Measurements from ENCODE around the gene NPLOC4.
A peak's percentile ranks its signal among the peaks of the same experiment; 100 is the strongest.

The NPLOC4 gene

DNA sequence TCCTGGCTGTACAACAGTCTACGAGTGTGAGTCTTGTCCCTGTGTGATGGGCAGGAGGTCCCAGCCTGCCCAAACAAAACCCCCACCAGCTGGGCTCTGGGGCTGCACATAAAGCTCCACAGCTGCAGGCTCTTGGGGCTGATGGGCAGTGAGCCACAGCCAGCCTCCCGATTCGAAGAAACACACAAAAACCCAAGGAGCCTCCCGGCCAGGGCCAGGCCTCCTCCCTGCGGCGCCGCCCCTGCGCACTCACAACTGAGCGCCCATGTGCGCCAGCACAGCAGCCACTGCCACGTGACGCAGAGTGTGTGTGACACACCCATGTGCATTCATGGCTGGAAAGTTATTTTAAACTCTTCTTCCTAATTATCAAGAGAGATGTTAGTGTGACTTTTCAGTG, 54.2 kb downstream of the NPLOC4 start:
- DNase-seq, result no peak

DNA sequence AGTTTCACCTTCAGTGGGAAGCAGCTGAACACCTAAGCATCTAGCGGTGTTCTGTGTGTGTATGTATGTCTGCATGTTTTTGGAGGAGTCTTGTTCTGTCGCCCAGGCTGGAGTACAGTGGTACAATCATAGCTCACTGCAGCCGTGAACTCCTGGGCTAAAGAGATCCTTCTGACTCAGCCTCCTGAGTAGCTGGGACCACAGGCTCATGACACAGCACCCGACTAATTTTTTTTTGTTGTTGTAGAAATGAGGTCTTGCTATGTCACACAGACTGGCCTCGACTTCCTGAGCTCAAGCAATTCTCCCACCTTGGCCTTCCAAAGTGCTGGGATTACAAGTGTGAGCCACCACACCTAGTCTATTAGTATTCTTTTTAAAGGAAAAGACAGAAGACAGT, 54.6 kb downstream of the NPLOC4 start:
- no peak for DNase-seq

DNA sequence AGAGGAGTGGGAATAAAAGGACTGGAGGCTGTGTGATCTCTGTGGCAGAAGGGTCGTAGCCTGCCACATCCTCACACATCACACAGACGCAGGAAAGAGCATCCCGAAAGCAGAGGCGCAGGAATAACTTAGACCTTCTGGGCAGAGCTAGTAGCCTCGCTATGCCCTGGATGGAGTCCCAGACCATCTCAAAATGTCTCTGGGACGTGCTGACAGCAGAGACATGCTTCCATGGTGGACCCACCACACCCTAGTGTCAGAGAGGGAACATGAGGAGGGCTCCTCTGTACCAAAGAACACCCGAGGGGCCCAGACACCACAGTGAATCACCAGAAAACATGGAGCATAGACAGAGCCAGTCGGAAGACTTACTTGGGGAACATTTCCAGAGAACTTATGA, 55.2 kb downstream of the NPLOC4 start:
- no peak for DNase-seq

DNA sequence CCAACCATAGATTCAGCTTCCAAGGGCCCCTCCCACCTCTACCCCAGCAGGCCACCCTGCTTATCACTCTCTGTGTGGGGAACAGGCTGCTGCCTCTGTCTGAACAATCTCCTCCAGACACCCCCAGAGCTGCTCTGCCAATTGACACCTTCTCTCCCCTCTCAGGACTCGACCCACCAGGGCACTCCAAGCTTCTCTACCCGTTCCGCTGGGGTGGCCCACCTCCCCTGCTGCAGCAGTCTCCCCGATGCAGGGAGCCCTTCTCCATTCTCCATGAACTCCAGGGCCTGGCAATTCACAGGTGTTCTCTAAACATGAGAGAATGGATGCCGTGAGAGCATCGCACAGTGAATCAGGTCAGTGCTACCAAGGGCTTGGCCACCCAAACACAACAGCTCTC, 56.4 kb downstream of the NPLOC4 start:
- DNase-seq, result no peak

DNA sequence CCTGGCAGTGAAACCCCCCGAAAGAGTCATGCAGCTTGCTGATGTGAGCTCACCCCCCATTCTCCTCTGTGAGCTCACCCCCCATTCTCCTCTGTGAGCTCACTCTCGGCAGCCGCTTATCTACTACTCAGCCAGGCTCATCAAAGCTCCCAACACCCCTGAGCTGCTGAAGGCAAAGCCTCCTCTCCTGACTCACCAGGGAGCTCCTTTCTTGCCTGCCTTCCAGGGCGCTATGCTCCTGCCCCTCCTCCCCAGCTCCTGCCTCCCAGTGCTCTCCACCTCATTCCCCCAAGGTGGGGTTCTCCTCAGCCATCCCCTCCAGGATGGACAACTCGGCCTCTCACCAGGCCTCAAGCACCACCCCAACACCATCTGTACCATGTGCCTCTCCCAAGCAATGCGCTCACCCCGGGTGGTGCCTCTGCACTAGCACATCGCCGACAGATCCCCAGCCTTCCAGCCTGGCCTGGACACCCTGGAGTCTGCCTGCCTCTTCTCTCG, 57.0 kb downstream of the NPLOC4 start:
- no peak for DNase-seq

DNA sequence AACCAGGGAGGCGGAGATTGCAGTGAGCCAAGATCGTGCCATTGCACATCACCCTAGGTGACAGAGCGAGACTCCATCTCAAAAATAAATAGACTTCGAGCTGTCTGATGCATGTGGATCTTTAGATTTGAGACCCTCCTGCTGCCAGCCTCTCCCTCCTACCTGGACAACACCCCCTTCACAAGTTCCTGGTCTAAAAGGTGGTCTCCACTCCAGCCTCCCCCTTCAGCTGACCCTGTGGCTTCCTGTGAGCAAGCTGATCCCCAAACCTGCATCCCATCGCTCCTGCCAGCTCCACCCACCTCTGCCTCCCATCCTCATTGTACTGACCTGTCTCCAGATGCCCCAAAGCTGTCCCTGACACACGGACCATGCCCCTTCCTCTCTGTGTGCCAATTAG, 57.6 kb downstream of the NPLOC4 start:
- no peak for DNase-seq

DNA sequence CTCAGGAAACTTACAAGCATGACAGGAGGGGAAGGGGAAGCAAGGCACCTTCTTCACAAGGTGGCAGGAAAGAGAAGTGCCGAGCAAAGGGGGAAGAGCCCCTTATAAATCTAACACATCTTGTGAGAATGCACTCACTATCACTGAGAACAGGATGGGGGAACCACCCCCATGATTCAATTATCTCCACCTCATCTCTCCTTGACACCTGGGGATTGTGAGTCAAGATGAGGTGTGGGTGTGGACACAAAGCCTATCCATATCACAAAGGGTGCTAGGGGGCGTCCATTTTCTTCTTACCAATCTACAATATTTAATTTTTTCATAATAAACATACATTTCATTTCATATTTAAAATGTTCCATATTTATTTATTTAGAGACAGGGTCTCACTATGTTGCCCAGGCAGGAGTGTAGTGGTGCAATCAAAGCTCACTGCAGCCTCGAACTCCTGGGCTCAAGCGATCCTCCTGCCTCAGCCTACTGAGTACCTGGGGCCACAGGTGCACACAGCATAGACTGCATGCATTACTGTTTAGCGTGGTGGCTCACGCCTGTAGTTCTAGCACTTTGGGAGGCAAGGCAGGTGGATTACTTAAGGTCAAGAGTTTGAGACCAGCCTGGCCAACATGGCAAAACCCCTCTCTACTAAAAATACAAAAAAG, 58.2 kb downstream of the NPLOC4 start:
- DNase-seq, result no peak

DNA sequence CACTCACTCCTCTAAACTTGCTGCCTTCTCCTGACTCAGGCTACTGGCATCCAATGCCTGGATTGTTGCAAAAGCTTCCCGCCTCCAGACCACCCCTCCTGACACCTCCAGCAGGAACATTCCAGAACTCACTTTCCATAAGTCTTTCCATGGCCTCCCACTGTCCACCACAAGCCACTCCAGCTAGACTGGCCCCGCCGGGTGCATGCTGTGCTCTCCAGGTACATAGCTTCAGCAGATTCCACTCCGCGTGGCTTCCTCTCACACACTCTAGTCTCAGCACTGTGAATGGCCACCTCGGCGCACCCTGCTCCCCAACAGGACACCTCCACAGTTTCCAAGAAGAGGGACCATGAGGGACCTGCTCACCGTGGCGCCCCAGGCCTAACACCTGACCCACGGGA, 58.9 kb downstream of the NPLOC4 start:
- DNase-seq, result no peak

DNA sequence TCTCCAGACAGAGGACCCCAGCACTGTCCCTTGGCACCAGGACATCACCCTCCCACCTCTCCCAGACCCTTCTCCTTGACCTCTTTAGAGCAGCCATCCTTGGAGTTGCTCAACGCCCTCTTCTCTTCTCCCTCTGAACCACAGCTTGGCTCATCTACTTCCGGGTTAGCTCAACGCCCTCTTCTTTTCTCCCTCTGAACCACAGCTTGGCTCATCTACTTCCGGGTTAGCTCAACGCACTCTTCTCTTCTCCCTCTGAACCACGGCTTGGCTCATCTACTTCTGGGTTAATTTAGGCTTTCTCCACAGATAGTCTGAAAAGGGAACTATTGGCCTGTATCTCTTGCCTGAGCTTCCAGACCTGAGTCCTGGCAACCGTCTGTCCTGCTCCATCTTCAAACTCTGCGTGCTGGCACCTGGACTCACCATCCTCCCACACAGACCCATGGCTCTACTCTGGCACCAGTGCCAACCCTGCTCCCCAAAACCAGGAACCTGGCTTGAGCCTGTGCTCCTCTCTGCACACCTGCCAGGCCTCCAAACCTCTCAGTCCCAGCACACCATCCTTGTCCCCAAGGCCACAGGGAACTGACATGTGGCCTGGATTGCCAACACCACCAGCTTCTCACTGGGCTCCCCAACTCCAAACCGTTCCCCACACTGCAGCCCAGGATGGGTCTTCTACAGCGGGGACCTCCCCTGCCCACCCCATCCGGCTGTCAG, 59.5 kb downstream of the NPLOC4 start:
- peak; percentile 20 to 35 for DNase-seq

DNA sequence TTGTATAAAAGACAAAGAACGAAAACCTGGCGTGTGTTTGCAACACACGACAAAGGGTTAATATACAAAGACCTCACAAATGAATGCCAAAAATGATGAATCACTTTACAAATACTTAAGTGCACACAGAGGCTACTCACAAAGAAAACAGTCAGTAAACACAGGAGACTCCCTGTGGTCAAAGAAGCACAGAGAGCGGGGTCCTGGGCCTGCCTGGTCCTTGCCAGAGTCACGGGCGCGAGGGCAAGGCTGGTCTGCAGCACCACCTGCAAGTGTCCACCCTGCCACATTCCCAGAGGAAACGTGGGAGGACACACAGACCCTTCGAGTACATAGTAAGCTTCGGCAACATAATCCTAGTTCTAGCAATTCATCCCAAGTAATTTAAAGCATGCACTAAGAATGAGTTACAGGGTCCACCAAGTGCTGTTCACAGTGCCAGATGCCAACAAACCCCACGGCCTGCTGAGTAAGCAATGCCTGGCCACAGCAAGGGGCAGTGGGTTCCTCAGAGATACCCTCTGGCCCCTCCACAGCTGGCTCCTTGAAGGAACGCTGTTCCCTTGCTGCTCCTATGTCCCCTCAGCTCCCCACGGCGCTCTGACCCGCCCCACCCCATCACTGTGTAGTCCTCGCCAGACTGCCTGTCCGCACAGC, 60.2 kb downstream of the NPLOC4 start:
- no peak for DNase-seq

DNA sequence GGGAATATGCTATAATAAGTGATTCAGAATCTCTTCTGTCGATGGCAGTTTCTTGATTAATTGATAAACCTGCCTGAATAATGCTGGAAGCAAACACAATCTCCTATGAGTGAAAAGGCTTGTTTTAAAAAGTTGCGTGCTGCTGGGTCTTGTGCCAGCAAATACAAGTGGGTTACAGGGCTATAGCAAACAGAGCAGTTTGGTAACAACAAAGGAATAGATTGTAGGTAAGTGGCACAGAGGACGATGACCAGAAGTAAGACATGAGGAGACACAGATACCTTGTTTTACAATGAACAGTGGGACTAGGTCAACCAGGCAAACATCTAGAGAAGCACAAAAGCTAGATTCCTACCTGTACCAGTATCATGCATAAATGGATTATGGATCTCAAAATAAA, 61.1 kb downstream of the NPLOC4 start:
- DNase-seq, result no peak

DNA sequence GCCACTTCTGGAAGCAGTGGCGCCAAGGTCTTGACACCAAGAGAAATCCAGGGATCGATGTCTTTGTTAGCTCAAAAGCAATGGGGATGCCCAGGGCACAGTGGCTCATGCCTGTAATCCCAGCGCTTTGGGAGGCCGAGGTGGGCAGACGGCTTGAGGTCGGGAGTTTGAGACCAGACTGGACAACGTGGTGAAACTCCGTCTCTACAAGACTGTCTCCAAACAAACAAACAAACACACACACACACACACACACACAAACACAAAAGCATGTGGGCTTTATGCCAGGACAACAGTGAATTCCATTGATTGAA, 62.3 kb downstream of the NPLOC4 start:
- no peak for DNase-seq

DNA sequence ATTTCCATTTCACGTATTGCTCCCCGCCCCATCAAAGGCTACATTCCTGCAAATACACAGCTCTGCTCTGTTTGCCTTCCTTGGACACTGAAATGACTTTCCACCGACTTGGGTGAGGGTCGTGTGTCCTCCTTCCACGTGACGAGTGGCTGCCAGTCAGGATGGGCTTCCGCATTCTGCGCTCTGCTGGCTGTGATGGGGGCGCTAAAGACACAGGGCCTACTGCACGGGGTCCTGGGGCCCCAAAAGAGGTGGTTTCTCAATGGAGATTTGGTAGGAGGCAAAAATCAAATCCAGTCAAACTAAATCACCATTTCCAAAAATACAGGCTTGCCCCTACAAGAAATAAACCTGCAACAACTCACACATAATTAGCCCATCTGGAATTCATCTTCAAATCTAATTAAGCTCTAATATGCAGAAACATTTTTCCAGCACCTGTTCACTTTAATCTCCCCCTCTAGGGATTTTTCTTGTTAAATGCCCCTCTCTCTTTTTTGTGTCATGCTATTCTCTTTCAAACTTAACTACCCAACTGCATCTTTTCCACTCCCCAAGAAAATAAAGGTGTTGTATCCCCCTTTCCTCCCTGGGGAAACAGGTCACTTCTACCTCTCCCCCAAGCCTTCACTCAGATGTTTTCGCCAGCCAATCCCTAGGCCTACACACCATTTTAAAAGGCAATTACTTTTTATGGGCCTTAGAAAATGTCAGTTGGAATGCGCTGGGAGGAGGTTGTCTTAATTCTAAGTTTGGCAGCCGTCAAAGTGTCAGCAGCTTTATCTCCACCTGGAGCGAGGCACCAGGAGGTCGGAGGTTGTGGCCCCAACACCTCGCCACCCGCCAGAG, 62.9 kb downstream of the NPLOC4 start:
- DNase-seq, result no peak

DNA sequence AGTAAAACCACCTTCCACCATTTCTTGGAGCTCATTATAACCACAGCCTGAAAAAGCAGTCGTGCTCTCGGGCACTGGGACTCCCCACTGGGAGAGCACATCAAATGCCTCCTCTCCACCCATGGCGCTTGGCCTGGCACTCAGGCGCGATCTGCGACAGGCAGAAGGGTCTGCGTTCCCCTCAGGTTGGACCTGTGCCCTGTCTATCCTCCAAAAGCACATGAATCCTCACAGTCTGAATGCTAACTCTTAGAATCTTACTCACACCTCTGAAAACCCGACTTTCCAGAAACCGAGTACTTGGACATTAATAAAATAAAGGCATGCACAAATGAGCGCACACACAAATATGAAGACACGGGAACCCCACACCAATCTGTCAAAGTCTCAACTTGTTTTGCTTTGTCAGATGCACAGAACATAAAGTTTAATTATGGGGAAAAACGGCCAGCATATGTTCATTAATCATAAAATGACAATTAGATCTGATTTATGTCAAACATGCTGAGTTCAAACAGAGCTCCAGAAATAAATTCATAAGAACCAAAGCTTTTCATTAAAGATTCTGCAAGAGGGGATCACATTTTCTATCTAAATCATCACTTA, 64.2 kb downstream of the NPLOC4 start:
- no peak for DNase-seq

DNA sequence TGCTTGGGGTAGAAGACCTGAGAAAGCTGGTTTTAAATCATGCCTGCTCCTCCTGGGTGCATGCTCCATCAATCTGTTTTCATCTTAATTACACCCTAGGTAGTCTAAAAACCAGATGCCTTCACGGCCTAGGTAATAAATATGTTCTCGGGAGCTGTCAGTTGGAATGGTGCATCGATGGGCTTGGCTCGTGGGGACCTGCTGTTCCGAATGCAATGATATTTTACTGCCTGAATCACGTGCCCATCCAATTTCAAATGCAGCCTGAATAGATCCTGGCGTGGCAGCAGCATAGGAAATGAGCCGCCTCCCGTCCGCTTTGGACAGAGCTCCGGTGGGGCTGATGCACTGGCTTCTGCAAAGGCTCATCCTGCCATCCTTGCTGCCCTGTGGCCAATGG, 65.9 kb downstream of the NPLOC4 start:
- DNase-seq, result no peak

DNA sequence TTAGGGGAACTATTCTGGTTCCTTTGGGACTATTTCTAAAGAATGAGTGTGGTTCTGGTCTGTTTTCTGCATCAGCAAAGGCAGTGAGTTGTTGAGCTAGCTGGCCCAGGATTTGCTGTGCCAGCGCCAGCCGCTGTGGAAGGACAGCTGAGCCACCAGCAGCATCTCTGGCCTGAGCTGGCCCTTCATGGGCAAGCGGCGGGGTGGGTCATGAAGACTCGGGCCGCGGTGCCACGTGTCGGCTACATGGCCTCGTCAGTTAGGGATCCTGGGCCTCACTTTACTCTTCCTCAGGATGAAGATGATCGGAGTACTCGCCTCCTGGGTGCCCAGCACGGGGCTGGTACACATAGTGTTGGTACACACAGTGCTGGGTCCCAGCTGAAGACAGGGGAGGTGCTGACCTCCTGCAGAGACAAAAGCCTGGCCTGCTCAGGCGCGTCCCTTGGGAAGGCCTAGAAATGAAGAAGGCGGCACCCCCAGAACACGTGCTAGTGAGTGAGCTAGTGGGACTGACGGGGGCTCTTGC, 66.9 kb downstream of the NPLOC4 start:
- no peak for DNase-seq

DNA sequence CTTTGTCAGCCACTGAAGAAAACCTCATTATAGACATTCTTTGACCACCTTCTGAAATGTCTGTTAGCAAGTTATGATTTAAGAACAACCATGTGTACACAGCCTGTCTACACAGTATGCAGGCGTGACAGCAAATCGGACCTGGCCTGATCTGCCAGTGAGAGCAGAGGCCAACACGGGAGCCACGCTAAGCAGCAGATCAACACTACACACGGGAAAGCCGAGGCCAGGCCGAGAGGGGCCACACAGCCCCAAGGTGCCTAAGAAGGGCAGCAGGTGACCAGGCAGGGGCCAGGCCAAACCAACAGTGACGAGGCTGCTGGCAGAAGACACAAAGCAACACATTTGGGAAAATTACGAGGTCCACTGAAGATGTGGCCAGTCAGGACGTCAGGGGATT, 68.5 kb downstream of the NPLOC4 start:
- no peak for DNase-seq

DNA sequence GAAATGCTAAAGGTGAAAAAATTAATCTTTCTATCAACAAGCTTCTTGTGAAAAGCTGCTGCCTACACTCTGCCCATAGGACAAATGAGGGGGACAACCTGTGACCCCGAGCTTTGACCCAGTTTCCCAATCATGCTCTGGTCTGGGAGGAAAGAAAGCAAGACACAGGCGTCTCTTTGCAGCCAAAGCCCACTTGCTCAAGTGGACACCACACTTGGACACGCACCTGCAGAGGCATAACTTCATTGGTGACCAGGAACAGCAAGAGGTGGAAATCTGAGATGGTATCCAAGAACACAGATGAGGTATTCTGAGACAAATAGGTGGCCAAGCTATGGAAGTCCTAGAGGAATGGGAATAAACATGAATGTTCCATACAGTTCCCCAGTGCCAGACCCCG, 69.7 kb downstream of the NPLOC4 start:
- DNase-seq, result no peak

DNA sequence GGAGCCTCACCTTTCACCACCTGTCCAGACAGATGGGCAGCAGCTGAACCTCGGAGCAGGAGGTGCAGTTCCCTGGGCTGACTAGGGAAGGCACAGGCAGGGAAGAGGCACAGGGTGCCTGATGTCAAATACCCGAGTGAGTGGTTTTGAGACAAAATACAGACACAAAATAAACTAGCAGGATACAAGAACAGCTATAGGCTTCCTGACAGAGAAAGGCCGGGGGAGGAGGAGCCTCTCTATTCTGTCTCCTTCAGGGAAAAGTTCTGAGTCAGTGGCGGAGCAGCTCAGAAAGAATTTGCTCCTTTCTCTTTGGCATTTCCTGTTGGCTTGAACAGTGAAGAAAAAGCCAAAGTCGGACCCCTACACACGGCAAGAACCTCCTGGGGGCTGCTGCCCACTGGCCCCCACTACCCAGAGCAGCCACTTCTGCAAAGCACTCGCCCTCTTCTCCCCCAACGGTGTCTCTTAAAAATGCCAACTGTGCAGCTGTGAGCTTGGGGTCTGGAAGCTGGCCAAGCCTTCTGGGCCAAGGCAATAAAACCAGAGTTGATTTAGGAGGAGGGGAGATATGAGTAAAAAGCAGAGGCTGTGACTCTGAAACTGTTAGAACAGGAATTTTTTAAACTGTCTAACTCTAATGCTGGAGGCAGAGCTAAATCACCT, 70.3 kb downstream of the NPLOC4 start:
- DNase-seq, result peak; percentile 94 to 99

DNA sequence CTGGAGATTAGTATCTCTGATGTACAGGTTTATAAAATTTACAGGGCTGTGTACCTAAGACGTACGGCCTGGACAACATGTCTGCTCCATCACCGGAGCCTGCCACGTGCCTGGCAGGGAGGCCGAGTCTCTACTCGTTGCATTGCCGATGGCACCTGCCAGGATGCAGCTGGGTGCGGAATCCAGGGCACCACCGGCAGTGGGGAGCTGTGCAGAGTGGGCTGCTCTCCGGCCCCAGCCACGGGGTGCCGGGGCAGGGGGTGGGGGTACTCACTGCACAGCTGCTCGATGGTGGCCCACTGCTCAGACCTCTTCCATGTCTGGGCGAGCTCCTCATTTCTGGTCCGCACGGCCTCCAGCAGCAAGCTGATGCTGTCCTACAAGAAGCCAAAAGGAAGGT, 71.7 kb downstream of the NPLOC4 start:
- no peak for DNase-seq

DNA sequence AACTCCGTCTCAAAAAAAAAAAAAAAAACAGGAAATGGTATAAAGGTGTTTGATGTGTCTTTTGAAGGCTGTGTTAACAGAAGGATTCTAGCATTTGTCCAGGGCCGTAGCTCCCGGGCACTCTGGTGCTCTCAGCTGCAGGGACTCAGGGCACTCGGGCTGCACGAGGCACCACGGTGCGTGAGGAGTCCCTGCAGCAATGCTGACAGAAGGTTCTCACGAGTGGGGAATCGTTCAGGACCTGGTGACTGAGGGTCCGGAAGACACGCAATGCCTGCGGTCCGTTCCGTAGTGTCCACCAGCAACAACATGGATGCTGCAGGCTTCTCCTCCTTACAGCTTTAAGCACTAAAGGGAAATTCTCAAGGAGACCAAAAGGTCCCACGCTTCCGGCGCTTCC, 72.1 kb downstream of the NPLOC4 start:
- no peak for DNase-seq
